Heart right ventricle (tissue), 16 donors: Measurements from ENCODE around the gene ZNF516. TPM values are rescaled to one million over a fixed set of nuclear protein-coding genes. Genes with fewer than 3 reads are reported as not detected.

Experiments used
- ATAC-seq, 8 donors: fragments of 200-7000 bp; cut with Tn5 transposase; one replicate each; pipeline ENCODE4 v1.9.1; 2020; ENCODE audit warnings: mild to moderate bottlenecking in 8 of 8, moderate library complexity in 8 of 8, moderate number of reproducible peaks in 1 of 8
- DNase-seq, 2 donors: peaks; one replicate each; pipeline ENCODE4 v3.0.0-alpha.2; 2020
- H3K27ac ChIP-seq, 10 donors: fragments of 200-600 bp; sonication (generic) in 2 of 10; one replicate each; pipeline versions ENCODE4 v1.5.0 to v1.8.0; 2020 to 2022; ENCODE audit warnings: mild to moderate bottlenecking in 3 of 10
- H3K27me3 ChIP-seq, 7 donors: fragments of 200-600 bp; one replicate each; pipeline ENCODE4 v1.8.0; 2021 to 2022; ENCODE audit warnings: mild to moderate bottlenecking in 2 of 7
- H3K36me3 ChIP-seq, 9 donors: fragments of 200-600 bp; sonication (generic) in 1 of 9; one replicate each; pipeline versions ENCODE4 v1.5.0 to v1.8.0; 2020 to 2022; ENCODE audit warnings: mild to moderate bottlenecking in 2 of 9
- H3K4me1 ChIP-seq, 9 donors: fragments of 200-600 bp; sonication (generic) in 1 of 9; one replicate each; pipeline versions ENCODE4 v1.5.0 to v1.8.0; 2020 to 2022; ENCODE audit warnings: mild to moderate bottlenecking in 4 of 9
- H3K4me3 ChIP-seq, 10 donors: fragments of 200-600 bp; sonication (generic) in 2 of 10; one replicate each; pipeline versions ENCODE4 v1.5.0 to v1.8.0; 2020 to 2022; ENCODE audit warnings: mild to moderate bottlenecking in 7 of 10, moderate library complexity in 2 of 10
- H3K9me3 ChIP-seq, 11 donors: fragments of 200-600 bp in 10 of 11; sonication (generic) in 2 of 11; one replicate each; pipeline versions ENCODE4 v1.5.0 to v1.8.0; 2013 to 2022; ENCODE audit warnings: mild to moderate bottlenecking in 2 of 11, control low read depth in 1 of 11, moderate library complexity in 1 of 11
- CTCF ChIP-seq, 9 donors: fragments of 200-600 bp; sonication (generic) in 2 of 9; IDR thresholded peaks; one replicate each; pipeline versions ENCODE4 v1.5.0 to v1.8.0; 2021 to 2022; ENCODE audit warnings: antibody characterized with exemption in 9 of 9, mild to moderate bottlenecking in 5 of 9, moderate library complexity in 1 of 9
- WGBS, 2 donors: extraction: QIAGEN DNeasy Blood & Tissue Kit; methylation state at CpG; one replicate each; pipeline ENCODE4 v1.1.7; 2013; ENCODE audit warnings: inconsistent platforms in 1 of 2; 5-methylcytosine and 5-hydroxymethylcytosine counted together
- intact Hi-C, 10 donors: fragments of 100-400 bp; cut with DNase I; formaldehyde crosslinking; loops; one replicate each; pipeline versions ENCODE4 v1.11.1 to v1.14.2; 2022
- polyA plus RNA-seq, 2 donors: library from polyadenylated mRNA; stranded (reverse); fragments of 200-250 nt; gene quantifications; one replicate each; pipeline ENCODE4 v1.2.3, GENCODE V29; 2013
- total RNA-seq, 10 donors: library from RNA; stranded (reverse); fragmentation: NEBNext Ultra II Directional in 3 of 10; extraction: Animal tissue kit (Norgen Biotek cat#: 25700) in 3 of 10; gene quantifications; one replicate each; pipeline versions ENCODE4 v1.2.1 to v1.2.4, GENCODE V29; 2021 to 2023
- donor health status: Arrhythmogenic right ventricular cardiomyopathy.
- donor health status: ischemic (EF 13 %, LVEDD 7.1; RV severe dilation, severe dysfunction).
- donor health status: healthy with polysubstance abuse.
- donor health status: DM: no; HTN: yes; CAD: no.
- donor health status: DM: no; HTN: no; CAD: no.
- donor health status: ischemic (EF 25% LVEDD 6.9; RV normal size, moderate dysfunction).
- donor health status: ischemic (EF 25% LVEDD 5.7; RV mildly dilated, moderate dysfunction).
- donor health status: healthy.
- donor health status: DM: yes; HTN: yes; CAD: no.
- donor health status: Ischemic cardiomyopathy.
- donor health status: ischemic (EF 35%, LVEDD 5.7; RV mildly dilated, moderate dysfunction).
- donor health status: nonischemic (EF 11% LVEDD 7.7; RV severe dilation, severe dysfunction).
- donor health status: DM: yes; HTN: yes; CAD: no.
- donor health status: PGD.
- donor health status: ischemic (EF 29% LVEDD 5.4; RV normal size, mild dysfunction).
- donor health status: nonischemic (EF 23%, LVEDD 6.1; RV moderate dilation, normal function).

The ZNF516 gene
- total and polyA plus RNA-seq, 12 donors, result 2.6 to 24.8 (median 17.3) TPM

GRCh38 chr18:76371301-76372203 is 123.5 kb downstream of the ZNF516 start:
- ATAC-seq, result peak in 1 of 8 donors; percentile 57
- Histone ChIP-seq H3K27ac (no peak overlapping the region), H3K4me1 (peaks cover 0 to 23% (median 0%) of the 10 kb centered on the region in 9 donors), H3K4me3 (no peak overlapping the region), H3K27me3 (no peaks in the 10 kb centered on the region), H3K36me3 (peaks cover 0 to 46% (median 14%) of the 10 kb centered on the region in 9 donors), H3K9me3 (no peaks in the 10 kb centered on the region)
- no peak for TF ChIP-seq CTCF (IDR thresholded peaks at IDR 0.05)
- 95 to 96% methylated on average over 43 of the region's 43 CpGs for WGBS, 2 donors
- intact Hi-C loops, result no loop called here
- DNase-seq, result no peak

DNA sequence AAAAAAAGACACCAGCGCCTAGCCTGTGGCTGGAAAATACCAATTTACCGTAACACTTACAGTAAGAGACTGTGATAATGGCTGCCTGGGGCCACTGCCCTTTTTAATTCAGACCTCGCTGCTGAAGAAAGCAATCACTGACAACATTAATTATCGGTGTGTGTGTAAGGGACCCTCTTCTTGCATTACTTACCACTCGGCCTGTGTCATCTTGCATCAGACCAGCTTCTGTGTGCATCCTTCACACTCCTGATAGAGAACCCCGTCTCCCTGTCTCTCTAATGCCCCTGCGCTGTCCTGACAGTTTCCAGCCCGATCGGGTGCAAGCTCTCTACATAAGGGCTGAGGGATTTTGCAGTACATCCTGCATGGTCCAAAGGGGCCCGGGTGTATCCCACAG is 124.4 kb downstream of the ZNF516 start:
- Histone ChIP-seq H3K27ac (no peak overlapping the region), H3K36me3 (peaks cover 0 to 48% (median 14%) of the 10 kb centered on the region in 9 donors), H3K4me1 (peaks cover 0 to 15% (median 0%) of the 10 kb centered on the region in 9 donors), H3K27me3 (no peaks in the 10 kb centered on the region), H3K4me3 (no peak overlapping the region), H3K9me3 (no peaks in the 10 kb centered on the region)
- WGBS, 2 donors, result 97% methylated on average over 10 of the region's 10 CpGs
- ATAC-seq, result no peak
- TF ChIP-seq CTCF (IDR thresholded peaks at IDR 0.05), result no peak
- intact Hi-C loops, result no loop called here
- DNase-seq, result no peak

- no peak for DNase-seq
- intact Hi-C loops, result no loop called here
- Histone ChIP-seq H3K9me3 (no peaks in the 10 kb centered on the region), H3K27me3 (no peaks in the 10 kb centered on the region), H3K36me3 (peaks cover 0 to 48% (median 14%) of the 10 kb centered on the region in 9 donors), H3K4me1 (peaks cover 0 to 12% (median 0%) of the 10 kb centered on the region in 9 donors), H3K27ac (no peak overlapping the region), H3K4me3 (no peak overlapping the region)
- TF ChIP-seq CTCF (IDR thresholded peaks at IDR 0.05), result no peak
- 96% methylated on average over 12 of the region's 12 CpGs for WGBS, 2 donors
- ATAC-seq, result no peak
Observed at GRCh38 chr18:76370201-76370600, 124.8 kb downstream of the ZNF516 start.

DNA sequence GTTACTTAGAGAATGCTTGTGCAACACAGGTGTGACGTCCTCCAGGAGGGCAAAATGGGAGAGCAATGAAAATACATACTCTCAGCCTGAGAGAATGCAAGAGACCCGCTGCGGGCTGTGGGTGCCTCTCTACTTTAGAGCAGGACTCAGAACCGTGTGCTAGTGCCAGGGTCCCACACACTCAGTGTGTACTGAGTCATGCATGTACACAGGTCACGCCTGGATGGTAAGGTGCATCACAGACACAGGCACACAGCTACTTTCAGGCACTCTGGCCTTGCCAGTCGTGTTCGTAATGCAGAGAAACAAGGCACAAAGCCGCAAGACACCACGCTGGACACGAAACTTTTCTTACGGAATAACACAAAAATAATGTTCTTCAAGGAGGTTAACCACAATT is 125.3 kb downstream of the ZNF516 start:
- Histone ChIP-seq H3K4me1 (peaks cover 0 to 8% (median 0%) of the 10 kb centered on the region in 9 donors), H3K27ac (no peak overlapping the region), H3K9me3 (no peaks in the 10 kb centered on the region), H3K36me3 (peaks cover 0 to 48% (median 14%) of the 10 kb centered on the region in 9 donors), H3K27me3 (no peaks in the 10 kb centered on the region), H3K4me3 (no peak overlapping the region)
- intact Hi-C loops, result loop anchor here in 1 of 10 donors (10.0 kb wide), 1 partner anchor 1975 kb away; no protein-coding TSS in a partner anchor
- 97 to 98% methylated on average over 11 of the region's 11 CpGs for WGBS, 2 donors
- no peak for DNase-seq
- ATAC-seq, result no peak
- no peak for TF ChIP-seq CTCF (IDR thresholded peaks at IDR 0.05)
